ENCODE data around the gene MYZAP. TPM values are rescaled to one million over a fixed set of nuclear protein-coding genes. Genes with fewer than 3 reads are reported as not detected.
A peak's percentile ranks its signal among the peaks of the same experiment; 100 is the strongest.

MYZAP gene
- total RNA-seq, 1 donor, result 0.43 TPM

DNA sequence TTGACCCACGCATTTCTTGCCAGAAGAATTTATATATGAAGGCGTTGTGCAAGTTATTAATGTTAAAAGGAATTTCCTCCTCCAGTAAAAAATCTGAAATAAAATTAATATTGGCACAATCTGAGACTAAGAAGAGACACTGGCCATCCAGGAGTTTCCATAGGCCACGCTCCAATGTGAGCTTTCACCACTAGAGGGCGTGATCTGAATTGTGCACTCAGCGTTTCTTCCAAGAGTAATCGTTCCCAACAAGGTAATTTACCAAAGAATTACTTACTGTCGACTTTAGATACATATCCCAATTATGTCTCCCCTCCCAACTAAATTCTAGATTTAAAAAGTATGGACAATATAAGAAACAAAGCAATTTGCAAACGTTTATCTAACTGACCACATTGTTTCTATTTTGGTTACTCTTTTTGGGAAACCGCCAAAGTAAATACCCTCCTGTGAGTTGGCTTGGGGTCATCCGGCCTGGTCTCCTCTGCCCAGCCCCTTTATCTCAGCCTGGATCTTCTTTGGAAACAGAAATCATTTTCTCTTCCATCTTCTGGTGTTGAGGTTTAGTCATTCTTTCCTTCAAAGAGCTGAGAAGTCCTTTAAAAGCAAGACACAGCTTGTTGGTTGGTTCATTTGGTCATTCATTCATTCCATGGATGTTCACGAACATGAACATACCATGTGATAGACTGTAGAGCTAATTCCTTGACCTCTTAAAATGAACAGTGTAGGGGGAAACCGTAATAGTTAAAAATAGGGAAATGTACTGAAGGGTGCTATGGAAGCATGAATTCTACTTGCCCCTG lies 141.0 kb downstream of the MYZAP start:
- DNase-seq (ENCODE audit: low read depth), result peak; percentile 51
- H3K4me3 ChIP-seq (ENCODE audit: low read depth, low read length), result no peak overlapping the region
- TF ChIP-seq, protein P1, sequence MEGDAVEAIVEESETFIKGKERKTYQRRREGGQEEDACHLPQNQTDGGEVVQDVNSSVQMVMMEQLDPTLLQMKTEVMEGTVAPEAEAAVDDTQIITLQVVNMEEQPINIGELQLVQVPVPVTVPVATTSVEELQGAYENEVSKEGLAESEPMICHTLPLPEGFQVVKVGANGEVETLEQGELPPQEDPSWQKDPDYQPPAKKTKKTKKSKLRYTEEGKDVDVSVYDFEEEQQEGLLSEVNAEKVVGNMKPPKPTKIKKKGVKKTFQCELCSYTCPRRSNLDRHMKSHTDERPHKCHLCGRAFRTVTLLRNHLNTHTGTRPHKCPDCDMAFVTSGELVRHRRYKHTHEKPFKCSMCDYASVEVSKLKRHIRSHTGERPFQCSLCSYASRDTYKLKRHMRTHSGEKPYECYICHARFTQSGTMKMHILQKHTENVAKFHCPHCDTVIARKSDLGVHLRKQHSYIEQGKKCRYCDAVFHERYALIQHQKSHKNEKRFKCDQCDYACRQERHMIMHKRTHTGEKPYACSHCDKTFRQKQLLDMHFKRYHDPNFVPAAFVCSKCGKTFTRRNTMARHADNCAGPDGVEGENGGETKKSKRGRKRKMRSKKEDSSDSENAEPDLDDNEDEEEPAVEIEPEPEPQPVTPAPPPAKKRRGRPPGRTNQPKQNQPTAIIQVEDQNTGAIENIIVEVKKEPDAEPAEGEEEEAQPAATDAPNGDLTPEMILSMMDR (IDR thresholded peaks at IDR 0.05; ENCODE audit: insufficient read depth, low read depth, low read length), result peak; percentile 92

DNA sequence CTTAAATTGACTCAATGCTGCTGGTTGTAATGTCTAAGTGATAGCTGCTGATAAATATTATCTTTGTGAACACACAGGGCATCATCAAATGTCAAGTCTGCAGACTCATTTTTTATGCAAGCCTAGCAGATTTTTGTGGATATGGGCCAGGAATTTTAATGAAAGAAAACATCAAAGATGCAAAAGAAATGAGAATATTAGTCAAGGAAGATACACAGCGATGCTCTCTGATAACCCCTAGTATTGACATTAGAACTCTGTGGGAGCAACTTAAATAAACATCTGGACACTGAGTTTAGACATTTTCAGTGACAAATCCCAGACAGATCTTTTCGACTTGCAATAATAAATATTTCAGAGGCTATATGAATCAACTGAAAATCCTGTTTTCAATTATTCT lies 143.2 kb downstream of the MYZAP start:
- TF ChIP-seq, protein P1 (IDR thresholded peaks at IDR 0.05; ENCODE audit: insufficient read depth, low read depth, low read length), result no peak
- H3K4me3 ChIP-seq (ENCODE audit: low read depth, low read length), result no peak overlapping the region
- DNase-seq (ENCODE audit: low read depth), result no peak

Other genes with a start within 250 kb of the MYZAP start
- gene CGNL1, start 215.4 kb upstream of the MYZAP start, total RNA-seq, result 0.43 and 0.64 TPM in 2 replicates
- gene POLR2M, start 114.8 kb downstream of the MYZAP start, total RNA-seq, result 71.7 and 637 TPM in 2 replicates

All from fibroblast of villous mesenchyme (primary cell).